ENCODE data around the gene ZFX. TPM values are rescaled to one million over a fixed set of nuclear protein-coding genes. Genes with fewer than 3 reads are reported as not detected.

The ZFX gene
- 27.7 and 74.2 TPM in 2 replicates for total RNA-seq

GRCh38 chrX:24149351-24150050, at the start of gene ZFX:
TSS of gene ZFX (plus strand) at chrX:24149729. CDS start at chrX:24172743, 23,014 bp downstream.

Other genes with a start within 250 kb of the ZFX start
- gene APOO, start 241.8 kb upstream of the ZFX start, total RNA-seq, result 10.0 and 11.3 TPM in 2 replicates
- gene CXorf58, start 241.7 kb upstream of the ZFX start, total RNA-seq, result under 0.01 and 0.07 TPM in 2 replicates
- gene KLHL15, start 122.5 kb upstream of the ZFX start, total RNA-seq, result 7.8 and 10.3 TPM in 2 replicates
- gene EIF2S3, start 94.8 kb upstream of the ZFX start, total RNA-seq, result 237 and 273 TPM in 2 replicates
- gene SUPT20HL2, start 164.3 kb downstream of the ZFX start, total RNA-seq, result not detected in 2 replicates
- not detected in 2 replicates for gene SUPT20HL1, start 210.9 kb downstream of the ZFX start, total RNA-seq